Tongue (tissue), 2 donors: ENCODE data around the gene CALN1. TPM values are rescaled to one million over a fixed set of nuclear protein-coding genes. Genes with fewer than 3 reads are reported as not detected.

Experiments
- DNase-seq: peaks from one replicate; pipeline ENCODE4 v3.0.0-alpha.2; 2015
- total RNA-seq: library from RNA; depleted of rRNA; stranded (reverse); fragments of >200 nt; gene quantifications from one replicate; pipeline ENCODE4 v1.2.3, GENCODE V29; 2014

The CALN1 gene
- total RNA-seq, 1 donor from 2014 or later: 1.3 TPM

DNA sequence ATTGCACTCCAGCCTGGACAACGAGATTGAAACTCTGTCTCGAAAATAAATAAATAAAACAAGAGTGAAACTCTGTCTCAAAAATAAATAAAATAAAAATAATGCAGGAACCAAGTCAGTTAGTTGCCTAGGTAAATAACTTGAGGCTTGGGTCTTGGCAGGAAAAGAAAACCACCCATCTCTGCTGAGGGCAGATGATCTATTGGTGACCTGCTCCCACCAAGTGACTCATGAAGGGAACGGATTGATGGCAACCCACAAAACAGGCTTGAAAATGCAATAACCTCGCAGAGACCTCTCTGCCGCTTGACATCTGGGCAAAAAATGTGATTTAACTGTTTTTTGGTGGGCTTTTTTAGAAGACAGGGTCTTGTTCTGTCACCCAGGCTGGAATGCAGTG, 86.6 kb downstream of the CALN1 start:
- DNase-seq: no peak

DNA sequence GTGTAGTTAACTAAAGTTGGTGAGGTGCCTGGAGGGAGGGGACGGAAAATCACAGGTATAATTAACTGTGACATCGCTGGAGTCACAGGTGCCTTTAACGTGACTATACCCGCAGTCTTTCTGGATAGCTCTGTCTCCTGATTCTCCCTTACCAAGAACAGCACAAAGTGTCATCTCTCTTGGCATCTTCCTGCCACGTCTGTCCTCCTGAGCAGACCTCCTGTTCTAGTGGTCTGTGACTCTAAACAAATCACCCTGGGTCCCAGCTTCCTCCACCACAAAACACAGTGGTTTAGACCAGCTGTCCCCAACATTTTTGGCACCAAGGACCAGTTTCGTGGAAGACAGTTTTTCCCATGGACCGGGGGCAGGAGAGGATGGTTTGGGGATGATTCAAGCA, 90.5 kb downstream of the CALN1 start:
- DNase-seq: no peak

DNA sequence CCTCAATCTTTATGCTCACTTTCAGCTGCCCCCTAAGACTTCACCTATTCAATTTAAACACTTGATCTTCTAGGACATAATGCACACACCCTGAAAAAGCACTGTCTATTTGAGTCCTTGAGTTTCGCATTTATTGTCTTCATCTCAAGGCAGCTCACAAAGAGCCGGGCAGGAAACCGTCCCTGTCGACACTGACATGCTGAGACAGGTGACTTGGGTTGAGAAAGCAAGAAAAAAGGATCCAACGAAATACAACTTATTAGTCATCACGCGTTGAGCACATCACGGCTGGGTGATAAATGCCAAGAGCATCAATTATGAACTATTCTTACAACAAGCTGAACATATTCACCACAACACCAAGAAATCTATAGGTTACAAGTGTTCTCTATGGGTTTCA, 91.1 kb downstream of the CALN1 start:
- DNase-seq: peak; percentile 3

DNA sequence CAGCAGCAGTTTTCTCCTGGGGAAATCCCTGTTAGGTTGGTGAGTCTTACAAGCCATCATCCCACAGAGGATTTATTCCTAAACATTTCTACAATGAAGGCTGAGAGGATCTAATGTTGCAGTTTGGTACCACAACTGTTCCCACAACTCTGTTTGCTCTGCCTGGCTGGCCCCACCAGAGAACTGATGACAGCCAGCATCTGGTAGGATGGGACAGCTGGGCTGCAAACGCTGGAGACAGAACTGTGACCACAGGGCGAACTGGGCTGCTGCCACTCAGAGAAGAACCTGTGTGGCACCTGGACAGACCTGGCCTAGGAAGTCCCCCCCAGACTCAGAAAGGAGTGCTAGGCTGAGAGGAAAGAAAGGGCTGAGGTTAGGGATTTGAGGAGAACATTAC, 94.8 kb downstream of the CALN1 start:
- DNase-seq: peak; percentile 73

DNA sequence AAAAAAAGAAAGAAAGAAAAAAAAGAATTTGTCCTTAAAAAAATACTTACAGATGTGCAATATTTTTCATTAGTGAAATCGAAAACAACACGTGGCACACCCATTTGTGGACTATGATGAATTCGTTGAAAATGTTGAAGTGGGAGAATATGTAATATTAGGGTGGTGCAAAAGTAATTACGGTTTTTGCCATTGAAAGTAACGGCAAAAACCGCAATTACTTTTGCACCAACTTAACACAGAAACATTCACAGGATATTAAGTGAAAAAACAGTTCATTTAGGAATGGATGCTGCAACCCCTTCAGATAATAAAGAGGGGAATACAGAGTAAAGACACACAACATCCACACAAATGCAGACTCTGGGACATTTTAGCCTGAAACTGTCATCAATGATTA, 96.0 kb downstream of the CALN1 start:
- no peak for DNase-seq

DNA sequence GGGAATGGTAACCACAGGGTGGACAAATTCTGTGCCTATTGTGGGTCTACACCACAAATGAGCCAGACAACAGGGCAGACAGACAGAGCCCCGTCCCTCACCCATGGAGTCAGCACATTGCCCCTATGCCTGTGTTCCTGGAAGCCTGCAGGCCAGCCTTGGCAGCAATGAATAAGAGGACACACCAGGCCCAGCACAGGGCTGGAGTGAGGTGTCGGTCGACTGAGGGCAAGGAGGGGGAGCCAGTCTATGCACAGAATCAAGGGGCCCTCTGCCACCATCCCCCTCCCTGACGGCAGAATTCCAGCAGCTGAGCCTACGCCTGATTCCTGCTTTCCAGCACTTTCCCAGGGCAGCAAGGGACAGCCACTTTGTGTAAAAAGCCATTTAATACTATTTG, 98.2 kb downstream of the CALN1 start:
- DNase-seq: peak; percentile 10

DNA sequence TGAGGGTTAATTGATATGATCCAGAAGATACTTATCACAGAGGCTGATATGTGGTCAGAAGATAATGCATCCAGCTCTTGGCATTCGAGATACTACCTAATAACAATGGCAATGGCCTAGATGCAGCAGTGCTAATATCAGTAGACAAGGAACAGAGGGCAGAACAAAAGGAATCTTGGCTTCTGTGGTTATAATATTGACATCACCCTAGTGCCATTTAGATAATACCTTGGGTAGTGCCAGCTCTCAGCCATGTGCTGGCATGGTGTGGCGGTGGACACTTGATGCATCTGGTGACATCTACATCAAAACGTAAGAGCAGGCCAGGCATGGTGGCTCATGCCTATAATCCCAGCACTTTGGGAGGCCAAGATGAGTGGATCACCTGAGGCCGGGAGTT, 101.8 kb downstream of the CALN1 start:
- DNase-seq: no peak

DNA sequence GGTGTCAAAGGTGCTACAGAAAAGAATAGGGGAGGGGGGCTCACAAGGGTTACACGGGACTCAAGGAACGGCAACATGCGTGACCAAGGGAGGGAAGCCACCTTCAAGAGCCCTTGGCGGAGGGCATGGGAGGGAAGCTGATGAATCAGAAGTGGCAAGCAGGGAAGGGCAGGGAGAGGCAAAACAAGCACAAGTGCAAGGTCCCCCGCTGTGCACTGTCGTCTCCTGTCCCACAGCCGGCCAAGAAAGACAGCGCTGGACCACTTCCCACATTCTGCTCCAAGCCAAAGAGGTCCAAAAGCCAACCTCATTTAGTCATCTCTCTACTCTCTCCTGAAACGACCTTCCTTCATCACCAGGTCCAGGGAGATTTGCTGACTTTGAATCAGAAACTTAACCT, 102.7 kb downstream of the CALN1 start:
- DNase-seq: no peak

DNA sequence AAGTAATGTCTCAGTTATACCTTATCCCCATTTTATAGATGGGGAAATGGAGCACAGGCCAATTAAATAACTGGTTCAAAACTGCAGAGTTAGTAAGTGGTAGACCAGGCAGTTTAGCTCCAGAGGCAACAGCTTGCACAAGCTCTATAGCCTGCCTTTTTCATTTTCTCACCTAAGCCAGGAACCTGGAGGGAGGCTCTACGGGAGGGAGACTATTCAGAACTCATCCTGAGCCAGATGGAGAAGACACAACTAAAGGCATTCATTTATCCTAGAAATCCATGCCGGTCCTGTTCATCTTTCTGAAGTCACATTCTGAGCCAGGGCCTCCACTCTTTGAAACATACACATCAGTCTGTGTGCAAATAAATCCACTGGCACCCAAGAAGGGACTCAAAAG, 103.2 kb downstream of the CALN1 start:
- DNase-seq: no peak

DNA sequence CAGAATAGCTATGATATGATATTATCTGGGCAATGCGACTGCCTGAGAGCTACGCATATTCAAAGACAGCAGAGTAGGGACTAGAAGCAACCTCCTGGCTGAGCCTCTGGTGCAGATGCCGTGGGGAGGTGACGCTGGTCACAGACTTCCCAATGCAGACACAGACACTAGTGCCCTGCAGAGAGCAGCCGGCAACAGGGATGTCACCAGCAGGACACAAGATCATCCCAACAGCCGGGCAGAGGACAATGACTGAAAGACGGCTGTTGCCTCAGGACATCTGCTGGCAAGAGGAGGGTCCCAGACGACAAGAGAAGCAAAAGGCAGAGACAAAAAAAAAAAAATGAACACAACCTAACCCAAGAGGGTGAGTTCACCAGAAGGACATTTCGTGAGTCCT, 104.6 kb downstream of the CALN1 start:
- DNase-seq: peak; percentile 11

DNA sequence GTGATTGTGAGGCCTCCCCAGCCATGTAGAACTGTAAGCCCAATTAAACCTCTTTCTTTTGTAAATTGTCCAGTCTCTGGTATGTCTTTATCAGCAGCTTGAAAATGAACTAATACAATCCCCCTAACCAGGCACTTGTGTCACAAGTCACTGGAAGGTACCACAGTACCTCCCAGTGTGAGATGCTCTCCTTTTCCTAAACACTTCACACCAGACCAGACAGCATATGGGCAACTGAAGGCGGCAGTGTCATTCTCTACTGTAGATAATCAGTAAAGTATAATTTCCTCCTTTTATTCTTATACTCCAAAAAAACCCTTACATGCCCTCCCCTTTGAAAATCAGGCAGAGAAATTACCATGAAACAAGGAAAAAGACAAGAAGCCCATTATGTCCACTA, 113.2 kb downstream of the CALN1 start:
- no peak for DNase-seq

DNA sequence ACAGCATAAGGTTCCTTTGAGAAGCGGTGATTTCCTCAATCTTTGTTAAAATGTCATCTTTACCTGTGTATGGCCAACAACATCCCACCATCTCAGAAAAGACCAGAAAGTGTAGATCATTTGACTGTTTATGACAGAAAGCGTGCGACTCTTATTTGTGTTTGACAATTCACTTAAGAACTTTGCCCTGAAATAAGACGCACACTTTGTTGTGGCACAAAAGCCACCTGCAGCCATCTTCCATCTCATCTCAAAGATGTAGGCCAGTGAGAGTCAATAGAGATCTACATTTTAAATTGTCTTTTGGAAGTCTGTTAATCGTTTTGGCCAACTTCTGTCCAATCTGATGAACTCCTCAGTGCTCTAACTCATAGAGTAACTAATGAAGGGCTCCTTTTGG, 114.0 kb downstream of the CALN1 start:
- no peak for DNase-seq

DNA sequence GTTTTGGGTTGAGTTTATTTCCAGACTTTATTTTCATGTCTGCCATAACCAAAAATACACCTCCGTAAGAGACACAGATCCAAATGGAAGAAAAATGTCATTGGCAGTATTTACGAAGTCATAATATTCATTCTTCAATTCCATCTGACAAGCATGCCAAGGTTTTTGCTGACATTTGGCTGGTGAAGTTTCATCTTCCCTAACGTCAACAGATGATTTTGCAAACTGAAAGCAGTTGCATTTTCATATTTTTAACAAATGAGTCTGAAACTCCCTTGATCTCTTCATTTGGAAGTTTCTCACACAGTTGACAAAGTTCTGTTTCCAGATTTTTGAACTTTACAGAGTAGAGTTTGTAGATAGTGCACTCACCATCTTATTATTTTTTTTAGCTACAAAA, 114.5 kb downstream of the CALN1 start:
- DNase-seq: no peak

DNA sequence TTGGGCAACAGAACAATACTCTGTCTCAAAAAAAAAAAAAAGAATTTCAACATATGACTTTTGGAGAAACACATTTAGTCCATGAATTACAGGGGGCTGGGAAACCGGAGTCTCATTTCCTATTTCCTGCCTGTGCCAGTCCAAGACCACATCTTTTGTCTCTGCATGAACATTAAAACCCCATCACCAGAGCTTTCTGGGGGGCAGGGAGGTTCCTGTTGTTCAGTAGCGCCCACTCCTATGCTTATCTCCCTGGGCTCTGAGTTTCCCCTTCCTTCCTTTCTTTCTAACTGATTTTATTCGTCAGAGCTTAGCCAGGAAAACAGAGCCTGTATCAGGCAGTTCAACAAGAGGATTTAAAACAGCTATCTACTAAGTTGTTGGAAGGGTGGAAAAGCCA, 119.3 kb downstream of the CALN1 start:
- DNase-seq: no peak

DNA sequence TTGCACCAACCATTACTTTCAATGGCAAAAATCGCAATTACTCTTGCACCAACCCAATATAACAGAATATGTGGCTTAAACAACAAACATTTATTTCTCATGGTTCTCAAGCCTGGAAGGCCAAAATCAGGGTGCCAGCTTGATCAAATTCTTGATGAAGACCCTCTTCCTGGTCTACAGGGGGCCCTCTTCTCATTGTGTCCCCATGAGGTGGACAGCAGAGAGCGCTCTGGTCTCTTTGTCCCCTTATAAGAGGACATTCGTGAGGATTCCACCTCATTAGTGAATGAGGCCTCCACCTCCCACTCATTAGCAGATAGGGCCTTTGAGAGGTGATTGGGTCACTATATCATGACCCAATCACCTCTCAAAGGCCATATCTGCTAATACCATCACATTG, 120.0 kb downstream of the CALN1 start:
- DNase-seq: no peak

DNA sequence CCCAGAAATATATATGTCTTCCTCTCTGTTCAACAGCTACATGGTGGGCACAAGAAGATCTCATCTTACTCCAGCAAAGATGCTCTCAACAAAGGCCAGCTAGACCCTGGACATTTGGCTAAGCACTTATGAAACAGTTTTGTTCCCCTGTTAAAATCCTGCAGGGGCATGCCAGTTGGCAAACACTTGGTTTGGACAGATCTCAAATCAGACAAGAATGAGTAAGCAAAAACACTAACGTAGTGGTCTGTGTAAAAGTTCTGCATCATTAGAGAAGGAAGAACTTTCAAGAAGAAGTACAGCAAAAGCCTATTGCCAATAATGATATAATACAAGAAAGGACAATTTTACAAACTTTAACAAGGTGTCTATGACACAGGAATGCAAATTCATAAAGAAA, 125.6 kb downstream of the CALN1 start:
- DNase-seq: peak; percentile 9

DNA sequence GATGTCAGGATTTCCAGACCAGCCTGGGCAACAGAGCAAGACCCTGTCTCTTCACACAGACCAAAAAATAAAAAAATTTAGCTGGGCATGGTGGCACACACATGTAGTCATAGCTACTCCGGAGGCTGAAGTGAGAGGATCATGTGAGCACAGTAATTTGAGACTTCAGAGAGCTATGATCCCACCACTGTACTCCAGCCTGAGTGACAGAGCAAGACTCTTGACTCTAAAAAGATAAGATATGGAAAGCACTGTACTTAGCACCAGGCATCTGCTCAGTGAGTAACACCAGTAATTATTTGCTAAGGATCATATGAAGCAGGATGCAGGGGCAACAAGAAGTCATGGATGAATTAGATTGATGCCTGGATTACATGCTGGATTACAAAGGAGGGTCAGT, 128.8 kb downstream of the CALN1 start:
- no peak for DNase-seq

DNA sequence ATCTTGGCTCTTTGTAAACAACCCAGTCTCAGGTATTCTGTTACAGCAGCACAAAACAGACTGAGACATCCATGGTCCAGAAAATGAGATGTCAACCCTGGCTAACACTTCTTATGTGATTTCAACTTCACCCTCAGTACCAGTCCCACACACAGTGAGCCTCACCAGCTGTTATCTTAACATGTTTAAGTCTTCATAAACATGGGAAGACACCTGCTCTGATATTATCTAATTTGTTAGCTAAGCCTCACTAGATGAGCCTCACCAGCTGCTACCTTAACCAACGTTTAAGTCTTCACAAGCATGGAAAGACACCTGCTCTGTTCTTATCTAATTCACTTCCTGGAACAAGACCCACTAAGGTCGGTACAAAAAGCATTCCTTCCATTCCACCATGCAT, 130.8 kb downstream of the CALN1 start:
- DNase-seq: peak; percentile 7

DNA sequence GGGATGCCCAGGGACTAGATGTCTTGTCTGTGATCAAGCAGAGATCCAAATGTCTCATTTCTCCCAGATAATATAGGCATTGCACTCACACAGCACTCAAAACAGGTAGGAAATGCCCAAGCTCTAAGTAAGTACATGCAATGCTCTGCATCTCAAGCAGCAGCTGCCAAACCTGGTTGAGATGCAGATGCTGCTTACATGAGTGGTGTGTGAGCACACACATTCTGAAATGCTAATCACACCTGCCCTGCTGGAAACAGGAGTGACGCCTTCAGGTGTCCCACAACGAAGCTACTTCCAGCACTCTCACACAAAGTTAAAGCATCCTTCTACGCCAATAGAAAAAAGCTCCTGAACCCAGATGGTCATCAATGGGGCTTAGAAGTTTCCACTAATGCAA, 132.9 kb downstream of the CALN1 start:
- DNase-seq: no peak

DNA sequence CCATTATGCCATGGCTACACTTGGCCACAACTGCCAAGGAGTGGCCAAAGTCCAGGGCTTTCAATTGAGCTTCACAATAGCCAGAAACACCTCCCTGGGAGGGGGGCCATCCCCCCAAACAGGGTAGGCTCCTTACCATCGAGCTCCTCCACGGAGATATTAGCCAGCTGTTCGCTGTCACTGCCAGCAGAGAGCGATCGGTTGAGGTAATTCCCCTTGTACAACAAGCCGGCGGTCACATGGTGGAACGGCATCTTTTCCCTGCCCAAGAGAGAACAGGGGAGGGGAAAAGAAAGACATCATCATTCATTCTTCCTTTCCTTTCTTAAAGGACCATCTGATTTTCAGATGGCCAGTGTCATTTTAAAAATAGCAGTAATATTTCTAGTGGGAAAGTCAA, 133.6 kb downstream of the CALN1 start:
- DNase-seq: no peak

DNA sequence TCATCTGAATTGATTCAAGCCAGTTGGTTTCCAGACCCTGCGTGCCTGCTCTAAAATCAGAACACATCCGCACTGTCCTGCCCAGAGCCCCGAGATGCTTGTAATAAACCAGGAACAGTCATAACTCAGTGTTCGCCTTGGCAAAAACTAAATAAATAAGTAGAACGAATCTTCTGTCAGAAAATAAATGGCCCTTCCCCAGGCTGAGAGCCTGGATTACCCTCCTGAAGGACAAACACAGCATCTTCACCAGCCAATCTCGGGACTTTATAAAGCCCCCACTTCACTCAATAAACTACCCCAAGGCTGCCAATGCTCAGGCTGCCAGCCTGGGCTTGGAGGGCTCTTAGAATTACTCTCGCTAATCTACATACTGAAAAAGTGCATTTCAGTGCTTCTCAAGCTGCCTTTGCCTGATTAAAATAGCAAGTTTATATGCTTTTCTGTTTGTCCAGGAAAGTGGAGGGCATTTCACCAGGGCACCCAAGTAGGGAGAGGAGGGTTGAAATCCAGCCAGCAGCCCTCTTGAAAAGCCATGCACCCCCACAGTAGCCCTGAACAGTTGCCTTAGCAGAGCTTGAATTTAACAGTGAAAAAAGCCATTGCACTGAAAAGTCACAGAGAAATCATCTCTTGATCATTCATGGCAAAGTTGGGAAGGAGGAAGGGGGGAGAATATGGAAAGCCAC, 136.6 kb downstream of the CALN1 start:
- no peak for DNase-seq

DNA sequence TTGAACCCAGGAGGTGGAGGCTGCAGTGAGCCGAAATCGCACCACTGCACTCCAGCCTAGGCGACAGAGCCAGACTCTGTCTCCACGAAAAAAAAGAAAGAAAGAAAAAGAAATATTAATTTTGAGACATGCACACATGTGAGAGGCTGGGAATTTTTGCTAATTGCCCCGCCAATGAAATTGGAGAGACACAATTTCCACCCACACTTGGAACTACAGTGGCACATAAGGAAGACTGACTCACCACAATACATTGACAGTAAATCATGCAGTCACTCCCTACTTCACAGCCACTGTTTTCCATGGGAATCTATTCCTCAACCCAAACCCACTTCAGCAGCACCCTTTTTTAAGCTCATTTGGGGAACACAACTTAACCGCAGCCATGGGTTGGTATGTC, 139.7 kb downstream of the CALN1 start:
- DNase-seq: no peak

DNA sequence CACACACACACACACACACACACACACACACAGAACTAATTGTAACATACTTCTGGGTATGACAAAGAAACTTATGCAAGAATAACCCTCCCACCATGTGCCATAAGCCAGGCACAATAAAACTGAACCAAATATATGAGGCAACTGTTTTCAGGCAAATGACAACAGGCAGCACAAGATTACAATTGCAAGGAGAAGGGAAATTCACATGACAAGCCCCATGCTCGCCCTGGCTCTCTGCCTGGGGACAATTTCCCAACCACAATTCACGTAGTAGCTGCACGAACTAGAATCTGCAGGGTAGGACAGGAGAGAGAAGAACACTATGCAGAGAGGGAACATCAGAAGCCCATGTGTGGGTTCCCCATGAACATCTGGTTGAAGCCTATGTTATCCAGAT, 143.3 kb downstream of the CALN1 start:
- DNase-seq: no peak

DNA sequence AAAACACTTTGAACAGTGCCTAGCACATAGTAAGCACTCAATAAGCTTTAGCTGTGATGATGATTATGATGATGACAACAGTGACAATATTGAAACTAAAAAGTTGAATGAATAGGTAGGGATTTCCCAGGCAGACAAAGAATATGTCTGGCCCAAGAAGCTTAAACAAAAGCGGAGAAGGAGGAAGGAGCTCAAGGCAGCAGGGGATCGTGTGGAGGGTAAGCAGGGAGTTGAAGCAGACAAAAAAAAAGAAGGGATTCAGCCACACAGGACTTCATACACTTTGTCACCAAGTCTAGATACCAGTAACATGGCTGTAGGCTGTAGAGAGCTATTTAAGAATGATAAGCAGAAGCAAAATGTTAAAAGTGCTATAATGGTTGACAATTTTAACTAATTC, 144.0 kb downstream of the CALN1 start:
- no peak for DNase-seq

DNA sequence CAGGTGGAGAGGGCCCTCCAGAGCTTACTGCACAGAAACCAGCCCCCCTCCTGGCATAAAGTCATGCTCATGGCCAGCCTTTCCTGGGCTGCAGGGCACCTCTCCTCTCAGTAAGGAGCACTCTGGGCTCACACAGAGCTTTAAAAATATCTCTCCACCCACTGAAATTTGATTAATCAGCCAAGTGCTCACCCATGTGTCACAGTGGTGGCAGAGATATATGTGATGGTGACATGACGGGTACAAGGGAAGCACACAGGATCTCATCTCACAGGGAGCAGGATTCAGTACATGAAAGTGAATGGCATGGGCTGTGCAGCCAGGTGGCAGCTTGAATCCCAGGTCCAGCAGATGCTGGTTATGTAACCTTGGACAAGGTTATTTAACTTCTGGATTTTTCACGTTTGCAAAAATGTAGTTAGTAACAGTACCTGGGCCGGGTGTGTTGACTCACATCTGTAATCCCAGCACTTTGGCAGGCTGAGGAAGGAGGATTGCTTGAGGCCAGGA, 144.8 kb downstream of the CALN1 start:
- DNase-seq: no peak
